Neural progenitor cell (in vitro differentiated cells): ENCODE data around the gene ZNF273.

Experiments used
- CTCF ChIP-seq: fragments of 200-600 bp; sonication (generic); IDR thresholded peaks from 2 replicates; pipeline ENCODE4 v1.5.1; 2017; ENCODE audit warnings: antibody characterized with exemption, mild to moderate bottlenecking
- EZH2 ChIP-seq: fragments of 200-600 bp; sonication (generic); IDR thresholded peaks from 2 replicates; pipeline ENCODE4 v1.6.1; 2017; ENCODE audit warnings: antibody characterized with exemption, mild to moderate bottlenecking, moderate library complexity

- TF ChIP-seq CTCF, result no peak
- no peak for TF ChIP-seq EZH2
Measured at GRCh38 chr7:64854969-64855368, 48.1 kb upstream of the ZNF273 start.
